Stimulated activated CD4-positive, alpha-beta T cell treated with anti-CD3 and anti-CD28 coated beads, TNF-alpha, amount 100 ng/mL, for 24 hours (primary cell): ENCODE results near the gene SLC6A9.

ENCODE experiments used
- DNase-seq, 3 experiments: peaks; one replicate each; pipeline ENCODE4 v3.0.0-alpha.2; 2020; ENCODE audit warnings: low read depth in 3 of 3

Gene SLC6A9

DNA sequence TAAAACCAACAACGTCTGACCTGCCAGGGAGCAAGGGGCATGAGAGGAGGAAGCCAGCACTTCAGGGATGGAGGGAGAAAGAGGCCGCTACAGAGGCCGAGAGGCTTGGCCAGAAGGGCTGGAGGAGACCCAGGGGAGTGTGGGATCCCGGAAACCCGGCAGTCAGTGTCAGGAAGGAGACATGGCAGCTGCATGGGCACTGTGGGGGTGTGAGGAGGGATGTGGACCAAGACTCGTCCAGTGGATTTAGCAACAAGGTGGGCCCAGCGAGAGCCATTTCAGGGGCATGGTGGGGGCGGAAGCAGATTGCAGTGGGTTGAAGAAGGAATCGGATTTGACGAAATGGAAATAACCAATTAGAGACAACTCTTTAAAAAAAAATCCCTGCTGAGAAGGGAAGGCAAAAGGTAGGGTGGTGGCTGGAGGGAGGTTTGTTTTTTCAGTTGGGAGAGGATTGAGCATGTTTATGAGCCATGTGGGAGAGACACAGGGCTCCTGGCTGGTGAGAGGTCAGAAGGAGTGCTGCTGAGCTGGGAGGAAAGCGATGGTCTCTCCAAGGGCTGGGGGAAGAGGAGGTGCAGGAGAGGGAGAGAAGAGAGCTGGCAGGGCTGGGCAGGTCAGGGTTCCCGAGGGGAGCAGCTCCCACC is 47.9 kb downstream of the SLC6A9 start:
- no peak for DNase-seq

DNA sequence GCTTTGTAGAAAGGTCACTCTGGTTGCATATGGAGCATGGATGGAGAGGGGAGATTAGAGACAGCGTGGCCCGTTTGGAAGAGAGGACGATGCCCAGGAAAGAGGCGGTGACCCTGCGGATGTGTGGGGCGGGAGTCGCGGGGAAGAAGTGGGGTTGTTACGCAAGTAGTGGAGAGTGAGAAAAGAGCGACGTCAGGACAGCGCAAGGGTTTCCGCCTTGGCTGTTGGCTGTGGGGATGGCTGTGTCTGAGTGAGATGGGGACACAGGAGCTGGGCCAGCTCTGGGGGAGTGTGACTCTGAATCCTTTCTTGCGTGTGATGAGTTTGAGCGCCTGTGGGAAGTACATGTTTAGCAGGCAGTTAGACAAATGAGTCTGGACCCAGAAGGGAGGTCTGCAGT is 48.5 kb downstream of the SLC6A9 start:
- DNase-seq: no peak

DNA sequence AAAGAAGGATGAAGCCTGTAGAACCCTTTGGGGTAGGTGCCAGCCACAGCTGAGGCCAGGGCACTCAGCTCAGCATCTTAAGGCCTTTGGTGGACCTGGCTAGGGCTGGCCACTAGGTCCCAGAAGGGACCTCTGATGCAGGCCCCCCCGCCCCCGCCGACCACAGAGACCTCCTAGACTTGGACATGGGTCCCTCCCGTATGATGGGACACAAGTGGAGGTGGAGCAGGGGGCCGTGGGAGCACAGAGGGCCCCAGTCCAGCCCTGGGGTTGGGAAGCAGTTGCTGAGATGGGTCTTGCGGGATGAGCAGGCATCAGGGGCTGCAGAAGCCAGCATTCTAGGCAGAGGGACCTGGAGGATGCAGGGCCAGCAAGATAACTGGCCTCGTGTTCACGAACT is 49.0 kb downstream of the SLC6A9 start:
- no peak for DNase-seq

DNA sequence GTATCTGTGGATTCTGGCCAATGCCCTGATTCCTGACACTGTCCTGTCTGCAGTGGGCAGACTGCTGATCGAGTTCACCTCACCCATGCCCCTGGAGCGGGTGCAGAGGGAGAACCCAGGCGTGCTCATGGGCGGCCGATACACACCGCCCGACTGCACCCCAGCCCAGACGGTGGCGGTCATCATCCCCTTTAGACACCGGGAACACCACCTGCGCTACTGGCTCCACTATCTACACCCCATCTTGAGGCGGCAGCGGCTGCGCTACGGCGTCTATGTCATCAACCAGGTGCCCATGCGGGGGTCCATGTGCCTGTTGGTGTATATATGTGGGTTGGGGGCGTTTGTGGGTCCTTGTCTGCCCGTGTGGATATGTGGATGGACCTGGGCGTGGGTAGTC is 49.6 kb downstream of the SLC6A9 start:
- no peak for DNase-seq

DNA sequence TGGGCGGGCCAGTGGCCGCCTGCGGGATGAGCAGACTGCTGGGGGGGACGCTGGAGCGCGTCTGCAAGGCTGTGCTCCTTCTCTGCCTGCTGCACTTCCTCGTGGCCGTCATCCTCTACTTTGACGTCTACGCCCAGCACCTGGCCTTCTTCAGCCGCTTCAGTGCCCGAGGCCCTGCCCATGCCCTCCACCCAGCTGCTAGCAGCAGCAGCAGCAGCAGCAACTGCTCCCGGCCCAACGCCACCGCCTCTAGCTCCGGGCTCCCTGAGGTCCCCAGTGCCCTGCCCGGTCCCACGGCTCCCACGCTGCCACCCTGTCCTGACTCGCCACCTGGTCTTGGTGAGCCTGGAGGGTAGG is 50.1 kb downstream of the SLC6A9 start:
- DNase-seq: no peak

DNA sequence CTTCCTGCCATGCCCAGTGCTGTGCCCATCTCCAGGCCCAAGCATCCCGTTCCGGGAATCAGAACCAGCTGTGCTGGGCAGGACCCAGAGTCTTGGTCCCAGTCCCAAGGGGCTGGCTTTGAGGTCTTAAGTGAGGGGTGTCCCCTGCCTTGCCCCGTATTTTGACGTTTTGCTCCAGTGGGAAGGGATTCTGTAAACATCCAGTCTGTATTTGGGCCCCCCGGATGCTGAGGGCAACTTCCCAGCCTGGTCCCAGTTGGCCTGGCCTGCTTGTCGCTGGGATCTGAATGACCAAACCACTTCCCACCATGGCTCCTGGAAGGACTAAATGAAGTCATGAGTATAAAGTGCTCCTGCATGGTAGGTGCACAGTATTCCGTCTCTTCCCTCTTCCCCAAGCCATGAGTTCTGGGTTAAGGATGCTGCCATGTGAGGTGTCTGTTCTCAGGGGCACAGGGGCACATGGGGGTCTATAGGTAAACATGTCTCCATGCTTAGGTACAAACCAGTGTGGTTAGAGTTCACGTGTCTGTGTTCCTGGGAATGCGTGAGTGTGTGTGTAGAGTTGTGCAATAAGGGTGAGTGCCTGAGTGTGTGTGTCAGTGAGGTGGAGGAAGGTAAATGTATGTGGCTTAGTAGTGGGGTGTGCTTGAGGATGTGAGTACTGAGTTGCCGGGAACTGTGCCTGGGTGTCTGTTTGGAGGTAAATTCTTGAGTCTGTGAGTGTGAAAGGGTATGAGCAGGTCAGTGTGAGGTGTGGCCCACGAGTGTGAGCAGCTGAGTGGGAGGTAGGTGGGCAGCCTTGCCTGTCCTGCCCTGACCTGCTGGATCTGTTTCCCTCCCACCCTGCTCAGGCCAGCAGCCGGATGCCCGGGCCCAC is 50.8 kb downstream of the SLC6A9 start:
- DNase-seq: no peak

DNA sequence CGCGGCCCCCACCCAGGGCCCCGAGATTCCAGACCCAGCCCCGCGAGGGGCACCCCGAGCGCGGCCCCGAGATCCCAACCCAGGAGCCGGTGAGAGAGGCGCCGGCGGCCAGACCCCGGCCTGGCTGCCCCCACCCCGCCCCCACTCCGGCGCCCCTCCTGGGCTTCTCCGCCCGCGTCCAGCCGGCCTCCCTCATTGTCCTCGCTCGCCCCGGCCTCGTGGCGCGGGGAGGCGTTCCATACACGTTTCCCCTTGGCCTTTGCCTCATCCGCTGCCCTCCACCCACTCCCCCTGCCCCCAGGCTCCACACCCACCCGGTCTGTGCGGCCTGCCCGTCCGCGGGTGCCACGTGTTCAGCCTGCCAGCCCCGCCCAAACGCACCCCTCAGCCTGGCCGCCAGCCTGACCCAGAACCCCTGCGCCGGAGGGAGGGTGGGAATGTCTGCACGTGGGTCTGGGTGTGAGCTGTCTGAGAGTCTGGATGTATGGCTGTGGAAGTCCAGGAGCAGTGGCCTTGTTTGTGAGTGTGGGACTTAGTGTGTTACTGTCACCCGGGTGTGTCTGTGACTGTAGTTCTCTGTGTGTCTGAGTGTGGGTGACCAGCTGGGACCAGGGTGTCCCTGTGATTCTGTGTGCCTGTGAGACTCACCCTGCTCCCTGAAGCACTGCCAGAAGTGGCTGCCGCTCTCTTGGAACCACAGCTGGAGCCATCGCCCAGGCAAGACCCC is 51.6 kb downstream of the SLC6A9 start:
- peak in 1 of 3 experiments; percentile 49 for DNase-seq

DNA sequence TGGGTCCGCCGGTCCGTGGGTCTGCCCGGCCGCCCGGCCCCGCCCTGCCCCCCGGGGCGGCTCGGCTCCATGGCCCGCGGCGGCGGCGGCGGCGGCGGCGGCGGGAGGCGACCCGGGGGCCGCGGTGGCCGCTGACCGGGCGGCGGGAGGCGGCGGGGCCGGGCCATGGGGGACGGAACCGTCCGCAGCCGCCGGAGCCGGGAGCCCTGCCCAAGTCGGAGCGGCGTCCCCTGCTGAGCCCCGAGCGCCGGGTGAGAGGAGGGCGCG is 52.1 kb downstream of the SLC6A9 start:
- DNase-seq: no peak

DNA sequence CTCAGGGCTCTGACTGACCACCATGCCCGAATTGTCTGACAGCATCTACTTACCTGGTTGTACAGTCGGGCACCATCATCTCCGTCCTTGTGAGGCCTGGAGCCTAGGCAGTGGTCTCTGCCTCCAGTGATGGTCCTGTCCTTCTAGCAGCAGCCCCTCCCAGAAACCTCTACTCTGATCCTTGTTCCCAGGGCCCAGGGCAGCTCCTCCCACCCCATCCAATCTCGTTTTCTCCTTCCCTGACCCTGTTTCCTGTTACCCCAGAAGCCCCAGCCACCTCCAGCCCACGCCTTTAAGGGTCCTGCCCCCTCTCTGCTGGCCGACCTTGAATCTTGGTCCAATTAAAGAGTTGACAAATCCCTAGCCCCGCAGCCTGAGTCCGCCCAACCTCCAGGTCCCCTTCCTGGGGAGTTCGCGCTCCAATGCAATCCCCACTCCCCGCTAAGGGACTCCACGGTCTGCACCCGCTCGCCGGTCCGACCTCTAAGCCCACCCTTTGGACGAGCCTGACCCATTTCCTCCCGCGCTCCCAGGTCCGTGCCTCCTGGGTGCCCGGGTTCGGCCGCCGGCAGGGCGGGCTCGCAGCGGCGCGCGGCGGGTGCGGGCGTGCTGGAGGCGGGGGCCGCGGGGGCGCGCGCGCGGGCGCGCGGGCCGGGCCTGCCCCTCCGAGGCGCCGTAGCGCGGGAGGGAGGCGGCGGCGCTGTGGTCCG is 52.6 kb downstream of the SLC6A9 start, which contains the start of gene B4GALT2:
TSS of gene B4GALT2 (plus strand) at position 660 of the 710 bp plus-strand sequence. CDS start 1,951 bp downstream, outside the sequence.
- peak in 1 of 3 experiments; percentile 47 for DNase-seq

DNA sequence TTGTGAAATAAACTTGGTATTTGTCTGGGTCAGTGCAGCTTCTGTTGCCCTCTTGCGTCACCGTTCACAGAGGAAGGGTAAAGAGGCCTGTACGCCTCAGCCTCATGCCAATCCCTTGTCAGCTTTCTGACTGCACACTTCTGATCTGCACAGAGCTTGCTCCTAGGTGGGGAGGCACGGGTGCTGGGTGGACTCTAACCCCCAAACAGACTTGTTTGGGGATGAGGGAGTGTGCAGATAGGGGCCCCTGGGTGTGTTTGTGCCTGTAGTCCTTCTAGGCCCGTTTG is 53.1 kb downstream of the SLC6A9 start:
- DNase-seq: no peak

DNA sequence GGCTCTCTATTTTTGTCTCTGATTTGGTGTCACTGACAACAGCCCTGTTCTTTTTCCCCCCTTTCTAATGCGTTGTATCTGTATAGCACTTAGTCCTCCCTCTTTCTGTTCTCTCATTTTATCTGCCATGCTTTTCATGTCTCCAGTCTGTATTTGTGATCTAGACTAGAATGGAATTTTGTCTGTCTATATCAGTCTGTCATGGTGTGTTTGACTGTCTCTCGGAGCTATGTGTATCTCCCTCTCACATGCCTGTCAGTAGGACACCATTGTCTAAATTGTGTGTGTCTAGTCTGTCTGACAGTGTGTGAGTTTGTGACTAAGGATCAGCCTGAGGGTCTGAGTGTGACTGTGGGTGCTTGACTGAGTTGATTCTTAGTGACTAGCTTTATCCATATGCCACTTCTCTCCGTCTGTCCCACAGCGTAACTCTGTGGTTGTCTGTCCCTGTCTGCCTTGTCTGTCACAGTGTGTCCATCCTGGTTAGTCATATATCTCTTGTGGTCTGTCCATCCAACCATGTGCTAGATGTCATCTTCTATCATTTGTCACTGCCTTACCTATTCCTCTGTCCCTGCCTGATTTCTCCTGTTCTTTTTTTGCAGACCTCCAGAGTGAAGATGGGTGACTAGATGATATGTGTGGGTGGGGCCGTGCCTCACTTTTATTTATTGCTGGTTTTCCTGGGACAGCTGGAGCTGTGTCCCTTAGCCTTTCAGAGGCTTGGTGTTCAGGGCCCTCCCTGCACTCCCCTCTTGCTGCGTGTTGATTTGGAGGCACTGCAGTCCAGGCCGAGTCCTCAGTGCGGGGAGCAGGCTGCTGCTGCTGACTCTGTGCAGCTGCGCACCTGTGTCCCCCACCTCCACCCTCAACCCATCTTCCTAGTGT is 53.6 kb downstream of the SLC6A9 start:
- no peak for DNase-seq

DNA sequence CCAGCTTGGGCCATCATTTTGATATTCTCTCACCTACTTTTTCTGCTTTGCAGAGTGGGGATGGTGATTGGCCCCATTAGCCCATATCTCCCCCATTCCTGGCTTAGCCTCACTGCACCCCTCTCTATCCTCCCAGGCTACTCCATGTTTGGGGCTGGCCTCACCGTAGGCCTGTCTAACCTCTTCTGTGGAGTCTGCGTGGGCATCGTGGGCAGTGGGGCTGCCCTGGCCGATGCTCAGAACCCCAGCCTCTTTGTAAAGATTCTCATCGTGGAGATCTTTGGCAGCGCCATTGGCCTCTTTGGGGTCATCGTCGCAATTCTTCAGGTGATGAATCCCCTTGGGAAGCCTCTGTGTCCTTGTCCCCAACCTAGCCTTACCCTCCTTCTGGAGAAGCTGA is 54.4 kb downstream of the SLC6A9 start:
- DNase-seq: no peak

DNA sequence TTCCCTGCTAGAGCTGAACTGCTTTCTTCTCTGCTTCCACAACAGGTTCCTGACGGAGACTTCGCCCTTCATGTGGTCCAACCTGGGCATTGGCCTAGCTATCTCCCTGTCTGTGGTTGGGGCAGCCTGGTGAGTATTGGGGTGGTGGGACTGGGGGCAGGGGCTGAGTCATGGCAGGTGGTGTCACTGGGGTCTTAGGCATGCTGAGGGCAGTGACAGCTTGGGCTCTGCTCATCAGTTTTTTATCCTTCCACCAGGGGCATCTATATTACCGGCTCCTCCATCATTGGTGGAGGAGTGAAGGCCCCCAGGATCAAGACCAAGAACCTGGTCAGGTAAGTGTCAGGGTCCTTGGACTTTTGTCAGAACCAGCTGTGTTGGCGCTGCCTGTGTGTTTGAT is 55.2 kb downstream of the SLC6A9 start:
- DNase-seq: no peak

DNA sequence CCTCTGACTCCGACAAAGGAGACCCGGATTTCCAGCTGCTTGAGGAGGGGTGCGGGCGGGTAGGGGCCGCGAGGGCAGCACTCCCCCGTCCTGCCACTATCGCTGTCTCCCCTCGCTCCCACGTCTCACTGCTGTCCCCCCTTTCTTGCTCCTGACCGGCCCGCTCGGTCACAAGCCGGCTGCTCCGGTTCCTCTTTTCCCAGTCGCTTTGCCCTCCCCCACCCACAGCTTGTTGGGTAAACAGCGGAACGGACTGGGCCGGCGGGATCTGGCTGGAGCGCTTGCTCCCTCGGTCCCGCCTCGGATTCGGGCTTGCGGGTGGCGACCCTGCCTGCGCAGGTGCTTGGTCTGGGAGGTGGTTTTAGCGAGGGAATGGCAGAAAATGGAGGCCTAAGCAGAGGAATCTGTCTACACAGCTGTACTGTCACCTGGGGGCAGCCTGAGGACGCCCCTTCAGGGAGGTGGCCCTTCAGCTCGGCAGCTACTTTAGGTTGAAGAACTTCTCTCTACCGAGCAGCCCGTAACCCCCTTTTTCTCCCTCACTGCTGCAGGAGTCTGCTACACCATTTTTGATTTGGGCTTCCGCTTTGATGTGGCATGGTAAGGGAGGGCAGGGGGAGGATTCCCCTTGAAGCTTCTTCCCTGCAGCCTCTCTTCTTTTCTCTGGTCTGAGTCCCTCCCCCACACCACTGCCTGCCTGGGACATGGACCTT is 55.9 kb downstream of the SLC6A9 start:
- no peak for DNase-seq

DNA sequence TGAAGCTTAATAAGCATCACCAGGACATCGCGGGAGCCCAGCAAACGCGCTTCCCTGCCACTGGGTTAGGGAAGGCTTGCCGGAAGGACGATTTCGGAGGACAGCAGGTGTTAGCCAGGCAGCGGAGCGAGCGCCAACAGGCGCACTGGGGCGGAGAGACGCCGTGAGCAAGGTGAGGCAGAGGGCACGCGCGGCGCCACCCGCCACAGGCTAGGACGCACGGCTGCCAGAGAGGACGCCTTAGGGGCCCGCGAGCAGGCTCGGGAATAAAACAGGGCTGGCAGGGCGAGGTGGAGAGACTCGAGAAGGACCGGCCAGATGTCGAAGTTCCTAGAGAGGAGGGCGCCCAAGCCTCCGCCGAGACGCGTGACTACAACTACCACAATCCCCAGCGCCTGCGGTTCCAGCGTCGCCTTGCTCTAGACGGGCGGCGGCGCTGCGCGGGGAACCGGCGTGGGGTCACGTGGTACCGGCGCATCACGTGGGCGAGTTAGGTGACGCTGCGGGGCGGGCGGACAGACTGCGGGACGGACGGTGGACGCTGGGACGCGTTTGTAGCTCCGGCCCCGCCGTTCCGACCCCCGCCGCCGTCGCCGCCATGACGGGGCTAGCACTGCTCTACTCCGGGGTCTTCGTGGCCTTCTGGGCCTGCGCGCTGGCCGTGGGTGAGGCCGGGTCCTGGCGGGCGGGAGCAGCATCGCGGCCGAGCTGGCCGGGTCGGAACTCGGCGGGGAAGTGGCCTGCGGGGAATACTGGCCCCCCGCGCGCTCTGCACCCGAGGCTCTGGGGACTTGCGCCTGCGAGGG is 56.6 kb downstream of the SLC6A9 start, which contains the start of gene ATP6V0B:
TSS of gene ATP6V0B (plus strand) at position 518 of the 806 bp plus-strand sequence. CDS start at position 599, 81 bp downstream.
- DNase-seq: peak; percentile 91 to 96 (median 94)

DNA sequence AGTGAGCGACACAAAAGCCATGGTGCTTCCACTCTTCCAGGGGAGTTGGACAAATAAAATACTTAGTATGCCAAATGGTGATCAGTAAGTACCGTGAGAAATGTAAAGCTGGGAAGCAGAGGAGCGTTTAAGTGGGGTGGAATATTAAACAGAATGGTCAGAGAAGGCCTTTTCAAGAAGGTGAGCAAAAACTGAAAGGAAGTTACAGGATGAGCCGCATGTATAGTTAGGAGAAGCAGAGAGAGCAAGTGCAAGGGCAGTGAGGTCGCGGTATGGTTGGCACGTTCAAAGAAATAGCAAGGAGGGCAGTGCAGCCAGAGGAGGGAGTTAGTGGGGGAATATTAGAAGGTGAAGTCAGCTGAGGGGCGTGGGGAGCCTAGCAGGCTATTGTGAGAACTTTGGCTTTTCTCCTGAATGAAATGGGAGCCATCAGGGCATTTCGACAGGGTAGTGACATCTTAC is 57.2 kb downstream of the SLC6A9 start:
- no peak for DNase-seq

DNA sequence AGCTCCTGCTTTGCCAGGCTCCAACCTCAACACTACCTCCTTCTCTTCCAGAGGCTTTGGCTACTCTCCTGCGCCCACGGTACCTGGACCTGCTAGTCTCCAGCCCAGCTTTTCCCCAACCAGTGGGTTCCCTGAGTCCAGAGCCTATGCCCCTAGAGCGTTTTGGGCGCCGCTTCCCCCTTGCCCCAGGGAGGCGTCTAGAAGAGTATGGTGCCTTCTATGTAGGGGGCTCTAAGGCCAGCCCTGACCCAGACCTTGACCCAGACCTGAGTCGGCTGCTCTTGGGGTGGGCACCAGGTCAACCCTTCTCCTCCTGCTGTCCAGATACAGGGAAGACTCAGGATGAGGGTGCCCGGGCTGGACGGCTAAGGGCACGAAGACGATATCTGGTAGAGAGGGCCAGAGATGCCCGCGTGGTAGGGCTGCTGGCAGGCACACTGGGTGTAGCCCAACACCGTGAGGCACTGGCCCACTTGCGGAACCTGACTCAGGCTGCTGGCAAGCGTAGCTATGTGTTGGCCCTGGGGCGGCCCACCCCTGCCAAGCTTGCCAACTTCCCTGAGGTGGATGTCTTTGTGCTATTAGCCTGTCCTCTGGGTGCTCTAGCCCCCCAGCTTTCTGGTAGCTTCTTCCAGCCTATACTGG is 59.8 kb downstream of the SLC6A9 start:
- no peak for DNase-seq

DNA sequence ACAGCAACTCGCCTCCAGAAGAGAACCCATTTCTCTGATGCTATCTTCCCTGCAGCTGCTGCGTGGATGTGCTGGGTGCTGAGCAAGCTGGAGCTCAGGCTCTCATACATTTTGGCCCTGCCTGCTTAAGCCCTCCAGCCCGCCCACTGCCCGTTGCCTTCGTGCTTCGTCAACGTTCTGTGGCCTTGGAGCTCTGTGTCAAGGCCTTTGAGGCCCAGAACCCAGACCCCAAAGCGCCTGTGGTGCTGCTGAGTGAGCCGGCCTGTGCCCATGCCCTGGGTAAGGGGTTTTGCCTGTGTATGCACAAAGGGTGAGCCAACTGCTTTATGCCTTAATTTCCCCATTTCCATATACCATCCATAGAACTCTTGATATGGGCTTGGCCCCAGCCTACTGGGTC is 60.4 kb downstream of the SLC6A9 start:
- no peak for DNase-seq

DNA sequence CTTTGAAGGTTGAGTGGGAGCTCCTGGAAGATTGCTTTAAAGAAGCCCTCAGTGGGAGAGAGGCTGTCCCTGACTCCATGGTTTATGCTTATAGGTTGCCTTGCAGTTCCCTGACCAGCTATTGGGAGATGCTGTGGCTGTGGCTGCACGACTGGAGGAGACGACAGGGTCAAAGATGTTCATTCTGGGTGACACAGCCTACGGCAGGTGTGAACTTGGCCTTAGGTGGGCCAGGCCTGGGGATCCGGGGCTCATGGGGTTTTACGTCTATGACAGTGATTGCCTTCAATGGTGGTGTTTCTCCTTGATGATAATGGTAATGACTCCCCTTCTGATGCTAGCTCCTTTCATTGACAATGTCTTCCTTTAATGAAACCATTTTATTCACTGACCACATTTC is 60.8 kb downstream of the SLC6A9 start:
- DNase-seq: no peak
